Ishikawa (cell line): ENCODE results near the gene CTLA4.

Experiments
- EGR1 ChIP-seq: IDR thresholded peaks from 2 replicates; pipeline ENCODE4 v1.6.1; 2012
- EP300 ChIP-seq: IDR thresholded peaks from 2 replicates; pipeline ENCODE4 v1.6.1; 2012; ENCODE audit warnings: borderline replicate concordance
- NFIC ChIP-seq: IDR thresholded peaks from 2 replicates; pipeline ENCODE4 v1.6.1; 2012
- RAD21 ChIP-seq: IDR thresholded peaks from 2 replicates; pipeline ENCODE4 v1.6.1; 2012; ENCODE audit warnings: low read depth
- TAF1 ChIP-seq: IDR thresholded peaks from 2 replicates; pipeline ENCODE4 v1.6.1; 2012; ENCODE audit warnings: low read depth, mild to moderate bottlenecking
- YY1 ChIP-seq: IDR thresholded peaks from 2 replicates; pipeline ENCODE4 v1.6.1; 2012; ENCODE audit warnings: low read depth
- ZBTB7A ChIP-seq: IDR thresholded peaks from 2 replicates; pipeline ENCODE4 v1.6.1; 2012; ENCODE audit warnings: low read depth
- TF ChIP-seq, protein P1 (sequence below): IDR thresholded peaks from 2 replicates; pipeline ENCODE4 v1.6.1; 2012; ENCODE audit warnings: low read depth, mild to moderate bottlenecking

GRCh38 chr2:203846490-203847105 is 21.0 kb upstream of the CTLA4 start:
- TF ChIP-seq, protein P1, sequence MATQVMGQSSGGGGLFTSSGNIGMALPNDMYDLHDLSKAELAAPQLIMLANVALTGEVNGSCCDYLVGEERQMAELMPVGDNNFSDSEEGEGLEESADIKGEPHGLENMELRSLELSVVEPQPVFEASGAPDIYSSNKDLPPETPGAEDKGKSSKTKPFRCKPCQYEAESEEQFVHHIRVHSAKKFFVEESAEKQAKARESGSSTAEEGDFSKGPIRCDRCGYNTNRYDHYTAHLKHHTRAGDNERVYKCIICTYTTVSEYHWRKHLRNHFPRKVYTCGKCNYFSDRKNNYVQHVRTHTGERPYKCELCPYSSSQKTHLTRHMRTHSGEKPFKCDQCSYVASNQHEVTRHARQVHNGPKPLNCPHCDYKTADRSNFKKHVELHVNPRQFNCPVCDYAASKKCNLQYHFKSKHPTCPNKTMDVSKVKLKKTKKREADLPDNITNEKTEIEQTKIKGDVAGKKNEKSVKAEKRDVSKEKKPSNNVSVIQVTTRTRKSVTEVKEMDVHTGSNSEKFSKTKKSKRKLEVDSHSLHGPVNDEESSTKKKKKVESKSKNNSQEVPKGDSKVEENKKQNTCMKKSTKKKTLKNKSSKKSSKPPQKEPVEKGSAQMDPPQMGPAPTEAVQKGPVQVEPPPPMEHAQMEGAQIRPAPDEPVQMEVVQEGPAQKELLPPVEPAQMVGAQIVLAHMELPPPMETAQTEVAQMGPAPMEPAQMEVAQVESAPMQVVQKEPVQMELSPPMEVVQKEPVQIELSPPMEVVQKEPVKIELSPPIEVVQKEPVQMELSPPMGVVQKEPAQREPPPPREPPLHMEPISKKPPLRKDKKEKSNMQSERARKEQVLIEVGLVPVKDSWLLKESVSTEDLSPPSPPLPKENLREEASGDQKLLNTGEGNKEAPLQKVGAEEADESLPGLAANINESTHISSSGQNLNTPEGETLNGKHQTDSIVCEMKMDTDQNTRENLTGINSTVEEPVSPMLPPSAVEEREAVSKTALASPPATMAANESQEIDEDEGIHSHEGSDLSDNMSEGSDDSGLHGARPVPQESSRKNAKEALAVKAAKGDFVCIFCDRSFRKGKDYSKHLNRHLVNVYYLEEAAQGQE: no peak
- TF ChIP-seq RAD21 (no peak), ZBTB7A (no peak), TAF1 (no peak), EP300 (no peak), NFIC (no peak), YY1 (no peak), EGR1 (no peak)
